Measurements from ENCODE around the gene MED4.

Gene MED4, protein sequence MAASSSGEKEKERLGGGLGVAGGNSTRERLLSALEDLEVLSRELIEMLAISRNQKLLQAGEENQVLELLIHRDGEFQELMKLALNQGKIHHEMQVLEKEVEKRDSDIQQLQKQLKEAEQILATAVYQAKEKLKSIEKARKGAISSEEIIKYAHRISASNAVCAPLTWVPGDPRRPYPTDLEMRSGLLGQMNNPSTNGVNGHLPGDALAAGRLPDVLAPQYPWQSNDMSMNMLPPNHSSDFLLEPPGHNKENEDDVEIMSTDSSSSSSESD

GRCh38 chr13:48094781-48095502 is at the start of gene MED4:
TSS of gene MED4 (minus strand) at chr13:48095104. CDS start at chr13:48095078, 26 bp downstream.
- peak; percentile 98 for ATAC-seq

DNA sequence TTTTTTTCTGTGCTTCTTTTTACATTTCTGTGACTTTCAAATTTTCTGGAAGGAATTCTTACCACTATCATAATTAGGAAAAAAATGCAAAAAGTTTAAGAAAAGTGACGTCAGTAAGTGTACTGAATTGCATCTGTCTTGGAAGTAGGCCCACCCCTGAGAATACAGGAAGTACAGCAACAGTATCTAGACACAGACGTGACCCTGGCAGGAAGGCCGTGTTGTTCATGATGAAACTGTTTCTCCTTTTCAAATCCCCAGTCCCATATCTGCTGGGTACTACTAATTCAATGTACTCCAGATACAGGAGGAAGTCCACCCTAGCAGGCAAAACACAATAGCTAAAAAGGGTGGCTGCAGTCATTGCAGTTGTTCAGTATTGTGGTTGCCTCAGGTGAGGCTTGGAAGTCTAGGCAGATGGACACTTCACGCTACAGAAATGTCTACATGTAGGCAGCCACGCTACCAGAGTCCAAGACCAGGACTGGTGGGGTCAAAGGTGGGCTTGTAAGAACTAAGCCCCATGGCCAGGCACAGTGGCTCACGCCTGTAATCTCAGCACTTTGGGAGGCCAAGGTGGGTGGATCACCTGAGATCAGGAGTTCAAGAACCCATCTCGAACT is 49.6 kb upstream of the MED4 start:
- peak; percentile 52 for ATAC-seq
- no peak for DNase-seq

More at GRCh38 chr13:48094781-48095502, at the start of gene MED4:
- peak; percentile 98 for DNase-seq

GRCh38 chr13:48142436-48142835 is 47.5 kb upstream of the MED4 start:
- no peak for ATAC-seq
- DNase-seq, result no peak

DNA sequence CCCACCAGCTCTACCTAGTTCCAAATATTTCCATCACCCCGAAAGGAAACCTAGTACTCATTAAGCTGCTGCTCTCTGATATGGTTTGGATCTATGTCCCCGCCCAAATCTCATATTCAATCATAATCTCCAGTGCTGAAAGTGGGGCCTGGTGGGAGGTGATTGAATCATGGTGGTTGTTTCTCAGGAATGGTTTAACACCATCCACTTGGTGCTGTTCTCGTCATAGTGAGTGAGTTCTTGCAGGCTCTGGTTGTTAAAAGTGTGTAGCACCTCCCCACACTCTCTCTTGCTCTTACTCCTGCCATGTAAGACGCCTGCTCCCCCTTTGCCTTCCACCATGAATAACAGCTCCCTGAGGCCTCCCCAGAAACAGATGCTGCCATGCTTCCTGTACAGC is 43.4 kb upstream of the MED4 start:
- DNase-seq (no peak), ATAC-seq (peak; percentile 91)

- no peak for DNase-seq
- ATAC-seq, result no peak
Observed at GRCh38 chr13:48132961-48133360, 38.1 kb upstream of the MED4 start.

- no peak for ATAC-seq
- DNase-seq, result no peak
Observed at GRCh38 chr13:48131533-48131932, 36.6 kb upstream of the MED4 start.

GRCh38 chr13:48126944-48127830 is 32.3 kb upstream of the MED4 start:
- DNase-seq (no peak), ATAC-seq (peak; percentile 52)

DNA sequence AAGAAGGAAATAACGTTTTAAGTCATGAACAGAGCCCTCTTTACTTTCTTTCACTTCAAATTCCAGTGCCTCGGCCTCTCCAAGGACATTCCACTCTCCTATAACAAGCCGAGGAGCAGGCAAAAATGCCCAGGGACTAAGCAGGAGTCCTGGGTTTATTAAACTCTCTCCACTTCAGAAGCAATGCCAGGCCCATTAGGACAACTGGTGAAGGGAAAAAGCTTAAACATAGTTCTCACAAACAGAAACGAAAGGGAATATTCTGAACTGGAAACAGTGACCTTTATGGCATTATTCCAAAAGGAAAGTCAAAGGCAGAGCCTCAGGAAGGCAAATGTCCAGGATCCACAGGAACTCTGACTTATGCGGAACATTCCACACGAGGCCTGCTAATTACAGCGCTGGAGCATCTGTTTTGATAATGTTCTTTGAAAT is 30.9 kb upstream of the MED4 start:
- DNase-seq (no peak), ATAC-seq (no peak)

GRCh38 chr13:48123812-48124211 is 28.9 kb upstream of the MED4 start:
- ATAC-seq, result no peak
- no peak for DNase-seq

GRCh38 chr13:48121733-48122132 is 26.8 kb upstream of the MED4 start:
- DNase-seq (no peak), ATAC-seq (no peak)

DNA sequence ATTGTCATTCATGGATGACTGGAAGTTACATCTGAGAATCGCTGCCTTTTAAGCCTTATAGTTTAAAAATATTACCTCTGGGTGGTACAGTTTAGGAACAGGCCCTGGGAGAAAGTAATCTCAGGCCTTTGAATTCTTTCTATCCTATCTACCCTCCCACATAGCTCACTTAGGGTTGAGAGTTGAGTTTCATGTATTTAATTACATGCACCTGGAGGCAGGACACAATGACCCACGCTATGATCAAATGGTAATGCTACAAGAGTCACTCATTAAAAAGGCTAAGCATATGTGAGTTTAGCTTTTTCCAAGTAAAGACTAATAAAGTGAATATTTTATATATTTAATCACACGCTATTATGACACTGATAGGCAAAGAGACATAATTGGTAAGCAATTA is 25.3 kb upstream of the MED4 start:
- no peak for DNase-seq
- no peak for ATAC-seq

GRCh38 chr13:48118030-48118429 is 23.1 kb upstream of the MED4 start:
- ATAC-seq (no peak), DNase-seq (no peak)

DNA sequence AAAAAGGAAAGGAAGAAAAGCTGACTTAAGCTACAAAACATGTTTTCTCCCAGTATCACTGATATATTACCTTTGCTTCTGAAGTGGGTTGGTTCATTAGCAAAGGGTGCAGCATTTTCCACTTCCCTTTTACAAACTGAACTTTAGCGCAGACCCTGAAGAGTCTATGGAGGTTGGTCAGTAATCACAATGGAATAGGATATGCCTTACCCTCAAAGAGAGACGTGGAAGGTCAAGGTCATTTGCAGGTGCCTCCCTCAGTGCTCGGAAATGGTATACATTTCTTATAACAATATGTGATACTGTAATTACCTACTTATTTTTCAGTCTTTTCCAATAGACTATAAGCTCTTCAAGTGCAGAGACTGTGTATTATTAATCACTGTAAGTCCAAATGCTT is 21.9 kb upstream of the MED4 start:
- ATAC-seq (no peak), DNase-seq (no peak)

GRCh38 chr13:48113756-48114130 is 18.8 kb upstream of the MED4 start:
- ATAC-seq, result no peak
- DNase-seq, result no peak

DNA sequence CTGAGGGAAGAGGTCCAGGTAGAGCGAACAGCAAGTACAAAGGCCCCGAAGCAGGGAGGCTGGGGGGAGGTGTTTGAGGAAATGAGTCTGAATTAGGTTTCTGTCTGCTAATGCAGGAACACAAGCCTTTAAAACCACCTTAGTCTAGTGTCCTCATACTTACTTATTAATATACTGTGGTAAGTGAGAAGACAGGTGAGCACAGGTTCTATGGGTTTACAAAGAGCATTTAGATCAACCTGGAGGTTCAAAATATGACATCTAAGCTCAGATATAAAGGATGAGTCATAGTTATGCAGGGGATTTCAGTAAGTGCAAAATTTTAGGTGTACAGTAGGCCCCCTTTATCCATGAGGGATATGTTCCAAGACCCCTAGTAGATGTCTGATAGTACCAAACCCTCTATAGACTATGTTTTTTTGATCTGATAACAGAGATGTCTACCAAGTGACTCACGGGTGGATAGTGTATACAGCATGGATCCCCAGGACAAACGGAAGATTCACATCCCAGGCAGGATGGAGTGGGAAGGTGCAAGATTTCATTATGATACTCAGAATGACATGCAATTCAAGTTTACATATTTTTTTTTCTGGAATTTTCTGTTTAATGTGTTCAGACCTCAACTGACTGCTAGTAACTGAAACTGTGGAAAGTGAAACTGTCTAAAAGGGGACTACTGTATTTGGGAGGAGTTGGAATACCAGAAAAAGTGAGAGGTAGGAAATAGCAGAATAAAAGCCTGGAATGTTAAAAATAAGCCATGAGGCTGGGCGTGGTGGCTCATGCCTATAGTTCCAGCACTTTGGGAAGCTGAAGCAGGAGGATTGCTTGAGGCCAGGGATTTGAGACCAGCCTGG is 18.2 kb upstream of the MED4 start:
- no peak for DNase-seq
- ATAC-seq, result peak; percentile 66

- ATAC-seq (no peak), DNase-seq (no peak)
Observed at GRCh38 chr13:48110931-48111721, 16.2 kb upstream of the MED4 start.

- no peak for DNase-seq
Observed at GRCh38 chr13:48110132-48110868, 15.4 kb upstream of the MED4 start.

DNA sequence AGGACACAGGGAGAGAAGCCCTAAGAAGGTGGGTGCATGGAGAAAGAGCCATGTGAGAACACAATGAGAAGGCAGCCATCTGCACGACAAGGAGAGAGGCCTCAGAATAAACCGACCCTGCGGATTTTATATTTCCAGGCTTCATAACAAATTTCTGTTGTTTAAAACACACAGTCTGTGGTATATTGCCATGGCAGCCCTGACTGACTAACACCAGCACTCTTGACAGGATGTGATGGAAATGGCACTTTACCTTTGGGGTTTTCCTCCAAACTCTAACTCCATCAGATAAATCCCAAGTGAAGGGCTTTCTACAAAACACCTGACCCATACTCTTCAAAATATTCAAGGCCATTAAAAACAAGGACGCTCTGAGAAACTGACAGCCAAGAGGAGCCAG is 13.2 kb upstream of the MED4 start:
- ATAC-seq (no peak), DNase-seq (no peak)

More at GRCh38 chr13:48110132-48110868, 15.4 kb upstream of the MED4 start:
- no peak for ATAC-seq

DNA sequence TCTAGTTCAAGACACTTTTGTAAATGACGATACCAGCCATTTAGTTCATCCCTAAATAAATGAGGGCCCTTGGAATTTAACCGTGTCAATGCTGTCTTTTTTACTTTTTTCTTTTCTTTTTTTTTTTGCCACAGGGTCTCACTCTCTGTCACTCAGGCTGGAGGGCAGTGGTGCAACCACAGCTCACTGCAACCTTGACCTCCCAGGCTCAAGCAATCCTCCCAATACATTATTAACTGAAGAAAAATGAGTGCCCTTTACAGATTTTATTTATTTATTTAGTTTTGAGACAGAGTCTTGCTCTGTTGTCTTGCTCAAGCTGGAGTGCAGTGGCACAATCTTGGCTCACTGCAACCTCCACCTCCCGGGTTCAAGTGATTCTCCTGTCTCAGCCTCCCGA is 2.9 kb upstream of the MED4 start:
- no peak for DNase-seq
- ATAC-seq, result no peak

DNA sequence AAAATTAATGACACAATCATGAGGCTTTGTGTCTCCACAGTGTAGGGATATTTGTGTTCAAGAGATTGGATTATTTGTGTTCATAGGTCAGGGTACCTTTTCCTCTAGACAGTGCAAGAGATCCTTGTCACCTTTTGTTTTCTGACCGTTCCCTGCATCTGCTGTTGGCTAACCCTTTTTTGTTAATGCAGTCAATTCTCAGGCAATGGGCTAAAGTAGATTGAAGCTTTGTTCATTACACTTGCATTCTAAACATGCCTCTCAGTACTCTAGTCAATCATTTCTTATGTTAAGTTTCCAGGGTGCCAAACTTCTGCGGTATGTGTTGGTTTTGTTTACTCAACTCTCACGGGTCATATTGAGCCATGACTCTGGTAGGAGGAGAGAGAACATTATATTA is 1.8 kb upstream of the MED4 start:
- DNase-seq, result no peak
- ATAC-seq, result no peak

Data from stimulated activated naive CD8-positive, alpha-beta T cell treated with anti-CD3 and anti-CD28 coated beads, Interleukin-15, Interleukin-2, amounts not matched to agents 100 U/mL and 50 U/mL, for 24 hours (primary cell).